HG03045 (cell line): ENCODE results near the gene ASGR1.
"Not testable (repeated sequence)": the region's sequence is repeated elsewhere in the genome, so short reads cannot be mapped to it uniquely, and the experiment has no call there.

Experiments used
- ATAC-seq: cut with Tn5 transposase; IDR thresholded peaks from one replicate; pipeline ENCODE4 v1.9.1; 2021; ENCODE audit warnings: mild to moderate bottlenecking, moderate library complexity; ENCODE audit not compliant: unreplicated experiment

Gene ASGR1

GRCh38 chr17:7167832-7168231 is 11.3 kb downstream of the ASGR1 start:
- ATAC-seq, result no peak

- no peak for ATAC-seq
Measured at GRCh38 chr17:7166873-7167272, 12.3 kb downstream of the ASGR1 start.

- ATAC-seq, result not testable (repeated sequence)
Measured at GRCh38 chr17:7159571-7159970, 19.6 kb downstream of the ASGR1 start.

- ATAC-seq, result not testable (repeated sequence)
Measured at GRCh38 chr17:7158424-7158823, 20.7 kb downstream of the ASGR1 start.

GRCh38 chr17:7156342-7156940 is 22.7 kb downstream of the ASGR1 start:
- no peak for ATAC-seq

DNA sequence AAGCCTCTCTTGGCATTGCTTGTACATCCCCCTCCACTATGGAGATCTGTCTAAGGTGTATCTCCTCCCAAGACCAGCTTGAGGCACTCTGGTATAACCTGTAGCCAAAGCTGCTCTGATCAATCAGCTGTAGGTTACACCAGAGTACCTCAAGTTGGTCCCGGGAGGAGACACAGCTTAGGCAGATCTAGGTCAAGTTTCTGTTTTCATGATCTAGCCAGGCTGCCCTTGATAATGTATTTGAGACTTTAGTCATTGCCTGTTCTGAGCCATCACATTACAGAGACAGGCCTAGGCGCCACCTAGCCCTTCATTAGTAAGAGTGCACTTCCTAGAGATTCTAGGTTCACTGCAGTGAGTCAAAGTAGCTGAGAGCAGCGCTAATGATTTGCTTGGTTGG is 31.4 kb downstream of the ASGR1 start:
- ATAC-seq, result no peak

DNA sequence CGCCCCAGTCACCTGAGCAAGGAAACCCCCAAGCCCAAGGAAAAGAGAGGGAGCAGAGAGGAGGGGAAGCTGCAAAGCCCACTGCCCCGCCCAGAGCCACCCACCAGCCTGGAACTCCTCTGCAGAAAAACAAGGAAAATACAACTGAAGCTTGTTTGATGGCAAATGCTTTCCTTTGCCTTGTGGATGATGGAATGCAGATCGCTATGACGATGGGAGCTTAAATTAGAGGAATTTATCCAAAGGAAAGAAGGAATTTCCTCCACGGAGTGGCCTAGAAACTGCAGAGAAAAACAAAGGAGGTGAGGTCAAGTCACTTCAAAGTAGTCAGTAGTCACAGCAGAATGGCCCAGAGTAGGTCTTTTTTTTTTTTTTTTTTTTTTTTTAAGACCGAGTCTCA is 33.1 kb downstream of the ASGR1 start:
- no peak for ATAC-seq

- ATAC-seq, result no peak
Measured at GRCh38 chr17:7144213-7144612, 35.0 kb downstream of the ASGR1 start.

DNA sequence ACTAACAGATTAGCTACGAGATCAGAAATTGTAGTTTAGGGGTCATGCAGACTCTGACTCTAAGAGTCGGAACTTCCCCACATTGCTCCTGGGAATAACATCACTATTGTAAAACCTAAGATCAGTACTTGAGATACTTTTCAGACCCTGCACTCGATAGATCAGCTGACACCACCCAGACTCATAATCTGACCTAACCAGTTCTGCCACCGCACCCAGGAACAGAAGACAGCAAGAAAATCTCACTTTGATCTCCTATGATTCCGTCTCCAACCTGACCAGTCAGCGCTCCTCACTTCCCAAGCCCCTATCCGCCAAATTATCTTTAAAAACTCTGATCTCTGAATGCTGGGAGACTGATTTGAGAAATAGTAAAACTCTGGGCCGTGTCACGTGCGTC is 37.3 kb downstream of the ASGR1 start:
- no peak for ATAC-seq

DNA sequence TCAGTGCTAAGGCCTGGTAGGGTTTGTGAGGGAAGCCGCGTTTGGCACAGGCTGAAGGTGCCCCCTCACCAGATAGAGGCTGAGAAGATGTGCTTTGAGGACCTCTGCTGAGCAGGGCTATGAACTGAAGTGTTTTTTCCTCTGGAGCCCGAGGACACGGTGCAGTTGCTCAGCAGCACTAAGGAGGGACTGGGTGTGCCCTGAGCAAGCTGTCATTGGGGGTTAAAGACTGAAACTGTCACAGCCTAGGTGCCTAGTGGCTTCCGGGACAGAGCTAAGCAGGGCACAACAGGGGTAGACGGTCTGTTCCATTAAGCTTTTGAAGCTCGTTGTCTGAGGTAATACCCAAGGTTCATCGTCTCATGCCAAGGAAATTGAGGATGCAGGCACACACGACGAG is 39.8 kb downstream of the ASGR1 start:
- no peak for ATAC-seq

GRCh38 chr17:7138800-7139381 is 40.3 kb downstream of the ASGR1 start:
- ATAC-seq, result no peak

- ATAC-seq, result no peak
Measured at GRCh38 chr17:7137171-7137943, 41.8 kb downstream of the ASGR1 start.

- no peak for ATAC-seq
Measured at GRCh38 chr17:7136266-7136877, 42.8 kb downstream of the ASGR1 start.

DNA sequence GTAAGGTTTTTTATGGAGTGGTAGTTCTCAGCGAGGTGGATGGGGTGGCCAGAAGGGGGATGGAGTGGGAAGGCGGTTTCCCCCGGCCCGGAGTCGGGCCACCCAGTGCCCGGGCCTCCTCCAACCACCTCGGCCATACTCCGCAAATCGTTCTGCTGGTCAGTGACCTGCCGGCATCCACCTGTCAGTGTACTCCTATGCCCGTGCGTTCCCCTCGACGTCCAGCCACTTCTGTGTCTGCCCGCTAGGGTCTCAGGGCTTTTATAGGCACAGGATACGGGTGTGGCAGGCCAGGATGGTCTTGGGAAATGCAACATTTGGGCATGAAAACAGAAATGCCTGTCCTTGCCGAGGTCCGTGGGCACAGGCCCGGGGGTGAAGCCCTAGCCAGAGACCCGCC is 45.3 kb downstream of the ASGR1 start:
- ATAC-seq, result no peak

DNA sequence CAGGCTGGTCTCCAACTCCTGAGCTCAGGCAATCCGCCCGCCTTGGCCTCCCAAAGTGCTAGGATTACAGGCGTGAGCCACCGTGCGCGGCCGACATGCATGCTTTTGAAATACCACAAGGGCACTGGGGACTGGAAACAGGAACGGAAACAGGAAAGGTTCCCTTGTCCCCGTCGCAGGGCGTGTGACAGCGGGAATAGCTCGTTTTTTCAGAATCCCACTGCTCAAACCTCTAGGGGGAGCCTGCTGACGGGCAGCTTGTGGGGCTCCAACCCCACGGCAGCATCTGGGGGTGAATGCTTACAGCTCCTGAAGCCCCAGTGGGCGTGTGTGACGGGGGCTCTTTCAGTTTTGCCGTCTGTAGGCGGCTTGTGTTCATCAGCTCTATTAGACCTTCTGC is 45.7 kb downstream of the ASGR1 start:
- ATAC-seq, result no peak

DNA sequence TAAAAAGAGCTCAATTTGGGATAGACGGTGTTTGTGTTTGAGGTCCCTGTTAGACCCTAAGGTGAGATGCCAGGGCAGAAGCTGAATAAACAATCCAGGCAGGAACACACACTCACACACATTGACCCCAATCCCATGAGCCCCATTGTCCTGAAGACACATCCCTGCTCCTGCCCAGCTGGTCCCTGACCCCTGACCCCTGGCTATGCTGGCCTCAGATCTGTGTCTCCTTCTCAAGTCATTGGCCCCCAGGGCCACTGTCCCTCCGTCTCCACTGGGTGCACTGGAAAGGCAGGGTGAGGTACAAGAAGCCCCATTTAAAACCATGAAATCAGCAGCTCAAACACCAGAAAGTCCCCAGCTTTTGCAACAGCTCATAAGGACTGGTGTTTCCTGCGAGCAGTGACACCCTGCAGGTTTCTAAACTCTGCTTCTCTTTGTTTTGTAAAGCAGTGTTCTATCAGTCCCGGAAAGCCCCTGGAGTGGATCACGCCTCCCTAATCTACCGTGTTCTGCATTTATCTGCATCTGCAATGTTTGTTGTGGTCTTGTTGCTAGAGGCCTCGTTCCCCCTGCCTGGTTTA is 46.6 kb downstream of the ASGR1 start:
- ATAC-seq, result peak; percentile 67

DNA sequence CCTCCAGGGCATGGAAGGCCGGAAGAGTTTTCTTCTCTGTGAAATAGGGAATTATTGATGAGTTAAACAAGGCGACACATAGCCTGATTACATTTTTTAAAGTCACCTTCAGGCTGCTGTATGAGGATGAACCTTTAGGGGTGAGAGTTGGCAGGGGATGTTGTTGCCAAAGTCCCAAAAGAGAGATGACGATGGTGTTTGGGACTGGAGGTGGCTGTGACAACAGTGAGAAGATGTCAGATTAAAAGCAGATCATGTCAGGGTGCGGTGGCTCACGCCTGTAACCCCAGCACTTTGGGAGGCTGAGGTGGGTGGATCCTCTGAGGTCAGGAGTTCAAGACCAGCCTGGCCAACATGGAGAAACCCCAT is 47.8 kb downstream of the ASGR1 start:
- ATAC-seq, result no peak

DNA sequence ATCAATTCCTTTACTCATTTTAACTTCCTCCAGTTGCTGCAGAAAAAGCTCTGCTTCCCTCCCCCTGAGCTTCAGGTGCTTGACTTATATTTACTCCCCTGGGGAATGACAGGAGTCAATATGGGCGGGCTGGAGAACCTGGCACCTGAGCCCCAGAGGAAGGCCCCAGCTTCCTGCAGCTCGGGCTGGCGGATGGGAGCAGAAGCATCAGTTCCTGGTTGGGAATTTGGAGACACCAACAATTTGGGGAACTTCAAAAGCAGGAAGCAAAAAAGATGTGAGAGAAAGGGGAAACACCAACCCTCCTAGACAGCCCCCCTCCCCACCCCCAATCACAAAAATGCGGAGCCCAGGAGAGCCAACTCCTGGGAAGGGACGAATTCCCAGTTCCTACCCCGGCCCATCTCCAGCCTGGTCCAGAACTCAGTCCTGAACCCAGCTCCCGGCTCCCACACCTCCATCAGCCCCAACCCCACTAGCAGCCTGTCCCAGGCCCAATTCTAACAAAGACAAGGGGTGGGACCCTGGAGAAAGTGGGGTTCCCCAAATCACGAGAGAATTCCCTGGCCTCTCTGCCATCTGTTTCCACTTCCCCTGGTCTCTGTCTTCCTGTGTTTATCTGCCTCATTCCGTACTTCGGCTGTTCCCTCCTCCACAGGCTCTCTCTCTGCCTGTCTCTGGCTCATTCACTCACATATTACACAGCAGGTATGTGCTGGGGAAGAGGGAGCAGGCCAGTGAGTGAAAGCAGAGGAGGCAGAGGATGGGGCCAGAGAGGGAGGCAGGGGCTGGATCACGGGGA is 48.3 kb downstream of the ASGR1 start:
- no peak for ATAC-seq

DNA sequence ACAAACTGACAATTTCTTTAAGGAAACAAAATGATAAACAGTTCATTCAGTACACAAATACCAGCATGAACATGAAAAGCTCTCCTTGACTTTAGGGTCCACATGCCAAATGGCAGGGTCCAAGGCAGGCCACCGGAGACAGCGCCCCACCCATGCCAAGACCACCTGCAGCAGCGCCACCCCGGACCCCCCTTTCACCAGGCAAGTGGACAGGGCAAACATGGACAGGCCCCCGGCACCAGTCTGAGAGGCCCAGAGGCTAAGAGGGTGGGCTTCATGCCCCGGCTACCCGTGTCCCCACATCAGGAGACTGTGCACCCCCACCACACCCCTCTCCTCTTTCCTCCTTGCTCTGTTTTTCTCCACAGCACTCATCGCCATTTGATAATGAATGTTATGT is 49.9 kb downstream of the ASGR1 start:
- ATAC-seq, result no peak

DNA sequence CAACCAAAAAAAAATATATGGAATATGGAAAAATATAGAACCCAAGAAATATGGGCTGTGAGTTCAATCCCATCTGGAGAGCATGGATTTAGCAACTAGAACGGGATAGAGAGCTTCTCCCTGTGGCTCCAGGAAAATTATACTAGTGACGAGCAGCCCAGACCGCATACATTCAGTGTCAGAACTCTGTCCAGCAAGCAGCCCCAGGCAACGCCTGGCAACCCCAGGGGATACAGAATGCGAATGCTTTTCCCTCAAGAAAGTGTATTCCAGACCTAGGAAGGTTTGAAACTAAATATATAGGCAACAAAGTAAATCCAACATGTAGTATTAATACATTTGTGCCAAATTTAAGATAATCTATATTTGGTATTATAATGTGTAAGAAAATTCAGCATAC is 51.0 kb downstream of the ASGR1 start:
- ATAC-seq, result no peak

DNA sequence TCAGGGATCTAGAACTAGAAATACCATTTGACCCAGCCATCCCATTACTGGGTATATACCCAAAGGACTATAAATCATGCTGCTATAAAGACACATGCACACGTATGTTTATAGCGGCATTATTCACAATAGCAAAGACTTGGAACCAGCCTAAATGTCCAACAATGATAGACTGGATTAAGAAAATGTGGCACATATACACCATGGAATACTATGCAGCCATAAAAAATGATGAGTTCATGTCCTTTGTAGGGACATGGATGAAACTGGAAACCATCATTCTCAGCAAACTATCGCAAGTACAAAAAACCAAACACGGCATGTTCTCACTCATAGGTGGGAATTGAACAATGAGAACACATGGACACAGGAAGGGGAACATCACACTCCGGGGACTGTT is 51.7 kb downstream of the ASGR1 start:
- ATAC-seq, result not testable (repeated sequence)
